Medulla oblongata (tissue), 1 donor: Measurements from ENCODE around the gene DDO.
"Not testable (repeated sequence)": the region's sequence is repeated elsewhere in the genome, so short reads cannot be mapped to it uniquely, and the experiment has no call there.

Source experiments
- DNase-seq: peaks from one replicate; pipeline ENCODE4 v3.0.0-alpha.2; 2015; ENCODE audit errors: extremely low spot score

The DDO gene

DNA sequence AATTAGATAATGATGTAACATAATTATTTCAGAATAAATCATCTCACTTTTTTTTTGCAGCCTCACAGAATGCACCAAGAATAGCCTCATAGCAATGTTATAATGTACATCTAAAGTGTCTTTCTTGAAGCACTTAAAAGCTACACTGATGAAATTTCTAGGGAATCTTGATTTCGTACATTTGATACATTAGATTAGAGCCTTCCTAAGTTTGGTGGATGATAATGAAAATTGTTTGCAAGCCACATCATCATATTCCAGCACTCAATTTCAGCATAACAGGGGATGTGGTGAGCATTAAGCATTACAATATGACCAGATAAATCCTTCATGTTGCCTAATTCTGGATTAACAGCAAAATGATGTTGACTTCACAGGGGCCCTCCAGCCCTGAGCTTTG lies 47.5 kb downstream of the DDO start:
- DNase-seq: no peak

DNA sequence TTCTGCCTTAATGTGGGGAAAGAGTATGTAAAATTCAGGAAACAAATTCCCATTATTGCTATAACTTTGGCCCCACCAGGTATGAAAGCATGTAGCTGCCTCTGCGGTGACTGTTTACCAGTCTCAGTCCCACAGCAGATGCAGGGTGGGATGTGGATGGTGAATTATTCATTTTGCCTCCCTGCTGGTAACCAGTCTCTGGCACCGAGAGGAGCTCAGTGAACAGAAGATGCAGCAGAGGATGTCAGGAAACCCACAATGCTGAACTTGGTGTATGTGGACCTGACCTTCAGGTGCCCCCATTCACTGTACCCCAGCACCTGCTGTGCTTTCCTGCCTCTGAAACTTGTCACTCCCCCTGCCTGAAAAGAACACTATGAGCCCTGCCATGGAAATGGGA lies 48.4 kb downstream of the DDO start:
- DNase-seq: no peak

DNA sequence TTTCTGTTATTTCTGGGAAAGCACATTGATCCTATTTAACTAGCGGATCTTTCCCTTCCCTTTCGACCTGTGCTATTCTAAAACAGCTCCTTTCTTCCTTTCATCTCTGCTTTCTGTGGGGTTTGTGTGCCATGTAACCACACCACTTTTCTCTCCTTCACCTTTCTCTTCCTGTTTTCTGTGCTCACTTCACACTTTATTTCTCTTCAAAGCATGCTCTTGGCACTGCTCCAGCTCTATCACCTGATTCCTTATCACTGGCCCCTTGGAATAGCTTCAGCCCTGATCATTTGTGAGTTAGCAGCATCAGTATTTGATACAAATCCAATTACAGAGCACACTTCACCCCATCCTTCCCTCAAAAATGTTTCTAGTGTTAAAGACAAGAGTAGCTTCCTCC lies 49.1 kb downstream of the DDO start:
- DNase-seq: no peak

DNA sequence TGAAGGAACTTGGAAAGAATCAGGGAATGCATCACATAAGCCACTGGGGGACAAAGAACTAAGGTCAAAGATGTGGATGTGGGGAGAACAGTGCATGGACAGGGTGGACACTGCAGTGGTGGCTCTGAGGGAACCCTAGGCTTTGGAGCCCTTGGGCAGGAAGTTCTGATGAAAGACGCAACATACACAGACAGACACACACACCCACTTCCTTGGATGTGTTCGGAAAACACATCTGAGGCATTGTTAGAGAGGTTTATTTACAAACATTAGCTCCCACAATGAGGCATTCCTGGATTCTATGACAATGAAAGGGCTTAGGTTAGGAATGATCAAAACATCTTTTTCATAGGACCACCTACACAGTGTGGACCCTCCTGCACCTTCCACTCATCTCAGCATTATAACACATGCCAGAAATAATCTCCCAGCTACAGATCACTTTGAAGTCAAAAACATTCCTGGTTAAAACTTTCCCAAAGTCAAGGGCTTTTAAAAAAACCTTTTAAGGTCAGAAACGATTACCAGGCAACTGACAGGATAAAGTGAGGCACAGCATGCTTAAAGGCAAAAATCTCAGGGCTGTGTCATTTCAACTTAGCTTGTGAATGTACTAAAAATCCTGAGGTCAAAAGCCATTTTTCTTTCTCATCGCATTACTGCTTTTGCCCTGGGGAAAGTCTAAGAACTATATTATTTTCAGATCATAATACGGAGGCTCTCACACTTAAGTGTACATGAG lies 50.8 kb downstream of the DDO start:
- DNase-seq: no peak

DNA sequence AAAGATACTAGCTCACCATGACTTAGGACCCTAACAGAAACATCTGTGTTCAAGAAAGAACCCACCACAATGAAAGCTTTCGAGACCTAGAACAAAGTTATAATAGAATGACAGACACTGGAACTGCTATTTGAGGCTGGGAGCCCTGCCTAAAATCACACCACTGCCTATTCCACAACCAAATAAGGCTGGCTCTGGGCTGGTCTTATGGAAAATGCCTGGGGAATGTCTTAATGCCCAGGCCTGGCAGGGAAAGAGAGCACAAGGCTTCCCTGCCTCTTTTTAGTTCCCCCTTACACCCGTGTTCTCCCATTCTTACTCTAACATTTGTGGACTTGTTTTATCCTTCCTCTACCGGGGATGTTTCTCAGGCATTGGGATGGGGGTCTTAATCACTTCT lies 51.6 kb downstream of the DDO start:
- no peak for DNase-seq

DNA sequence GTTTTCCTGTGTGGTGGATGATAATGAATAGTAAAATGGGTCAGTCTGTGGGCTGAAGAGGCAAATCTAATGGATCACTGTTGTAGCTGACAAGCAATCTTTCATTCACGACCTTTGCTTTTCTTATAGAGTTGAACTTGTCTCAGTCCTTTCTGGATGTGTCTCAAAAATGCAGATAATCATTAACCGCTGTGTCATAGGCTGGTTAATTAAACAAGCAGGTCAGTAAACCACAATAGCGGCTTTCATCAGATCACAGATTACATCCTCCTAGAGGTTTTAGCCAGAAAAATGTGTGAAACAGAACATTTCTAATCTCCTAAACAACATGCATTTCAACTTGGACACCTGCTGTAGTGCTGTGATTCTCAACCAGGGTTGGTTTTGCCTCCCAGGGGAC lies 54.7 kb downstream of the DDO start:
- DNase-seq: no peak

DNA sequence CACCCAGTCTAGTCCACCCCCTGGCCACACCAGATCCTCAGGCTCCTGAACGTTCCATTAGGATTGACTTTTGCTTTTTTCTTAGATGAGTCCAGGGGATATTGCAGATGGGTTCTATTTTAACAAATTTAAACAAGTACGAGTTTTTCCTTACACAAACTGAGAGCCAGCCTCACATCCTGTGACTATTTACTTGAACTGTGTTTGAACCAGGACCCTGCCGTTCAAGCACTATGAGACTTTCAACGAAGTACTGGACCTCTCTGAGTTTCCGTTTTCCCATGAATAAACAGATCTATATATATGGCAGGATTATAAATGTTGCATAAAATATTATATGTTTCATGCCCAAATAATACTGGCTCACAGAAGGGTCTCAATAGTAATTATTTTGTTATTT lies 55.8 kb downstream of the DDO start:
- DNase-seq: no peak

DNA sequence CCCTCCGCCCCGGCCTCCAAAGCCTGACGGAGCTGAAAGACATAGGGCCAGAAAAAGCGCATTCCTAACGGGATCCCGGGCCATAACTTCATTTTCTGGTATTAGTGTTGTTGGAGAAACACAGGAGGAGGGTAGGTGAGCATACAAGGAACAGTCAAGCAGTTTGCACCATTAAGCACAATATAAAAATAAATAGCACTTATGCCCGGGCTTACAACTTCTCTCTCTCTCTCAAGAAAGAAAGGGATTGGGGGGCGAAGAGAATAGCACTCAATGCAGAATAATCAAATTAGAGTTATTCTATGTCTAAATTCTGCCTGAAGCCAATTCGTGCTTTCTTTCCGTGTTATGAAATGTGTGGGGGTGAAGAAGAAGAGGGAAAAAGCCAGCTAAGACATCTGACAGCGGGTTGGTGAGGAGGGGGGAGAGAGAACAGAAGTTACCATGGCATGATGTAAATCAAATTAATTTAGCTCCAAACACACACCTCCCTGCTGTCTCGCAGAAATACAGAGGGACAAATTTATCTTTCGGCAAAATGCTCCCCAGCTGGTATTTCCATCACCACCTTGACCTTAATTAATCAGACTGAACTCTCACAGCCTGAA lies 56.7 kb downstream of the DDO start:
- DNase-seq: no peak

DNA sequence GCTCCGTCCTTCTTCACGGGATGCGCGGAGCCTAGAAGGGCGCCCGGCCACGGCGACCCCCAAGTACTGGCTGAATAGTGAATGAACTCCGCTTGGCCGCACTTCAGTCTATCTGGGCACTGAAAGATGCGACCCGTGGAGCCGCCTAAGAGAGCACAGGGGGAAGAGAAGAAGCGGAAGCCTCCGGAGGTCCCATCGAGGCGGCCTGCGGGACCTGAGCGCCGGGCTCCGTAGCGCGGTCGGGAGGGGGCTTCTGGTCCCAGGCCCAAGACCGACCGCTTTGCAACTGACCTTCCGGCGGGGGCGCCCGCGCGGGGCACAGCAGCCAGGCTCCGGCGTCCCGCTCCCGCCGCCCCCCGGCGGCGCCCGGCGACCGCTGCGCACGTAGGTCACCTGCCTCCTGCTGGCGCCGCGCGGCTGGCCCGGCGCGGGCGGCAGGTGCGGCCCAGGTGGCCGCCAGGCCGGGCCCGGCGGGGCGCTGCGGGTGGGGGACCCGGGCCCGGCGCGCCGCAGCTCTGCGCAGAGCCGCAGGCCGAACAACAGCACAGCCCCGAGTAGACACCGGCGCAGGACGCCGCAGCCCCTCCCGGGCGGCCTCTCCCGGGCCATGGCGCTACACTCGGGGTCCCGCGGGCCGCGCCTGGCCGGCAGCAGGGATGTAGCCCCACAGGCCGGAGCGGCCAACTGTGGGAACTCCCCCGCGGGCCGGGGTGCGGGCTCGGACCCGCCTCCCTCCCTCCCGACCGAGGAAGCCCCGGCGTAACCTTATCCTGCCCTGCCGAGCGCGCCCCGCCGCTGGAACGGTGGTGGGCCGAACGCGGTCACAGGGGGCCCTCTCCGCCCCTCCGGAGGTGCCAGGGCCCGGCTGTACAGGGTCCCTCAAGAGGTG lies 57.5 kb downstream of the DDO start, which contains the start of gene METTL24:
TSS of gene METTL24 (minus strand) at position 686 of the 889 bp plus-strand sequence. CDS start at position 609, 77 bp downstream.
- no peak for DNase-seq

DNA sequence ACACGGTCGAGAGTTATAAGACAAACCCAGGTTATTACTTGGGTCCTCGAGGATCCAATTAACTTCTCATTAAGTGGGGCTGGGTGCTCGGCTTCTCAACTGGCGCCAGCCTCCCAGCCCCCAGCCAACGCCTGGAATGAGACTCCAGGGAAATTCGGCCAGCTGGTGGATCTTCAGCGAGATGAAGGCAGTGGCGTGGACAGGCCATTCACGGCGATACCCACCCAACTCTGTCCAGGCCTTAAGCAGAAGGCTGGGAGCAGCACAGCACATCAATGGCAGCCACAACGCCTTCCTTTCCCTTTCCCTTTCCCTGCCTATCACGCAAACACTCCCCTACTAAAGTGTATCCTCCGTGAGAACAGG lies 58.1 kb downstream of the DDO start:
- DNase-seq: no peak

DNA sequence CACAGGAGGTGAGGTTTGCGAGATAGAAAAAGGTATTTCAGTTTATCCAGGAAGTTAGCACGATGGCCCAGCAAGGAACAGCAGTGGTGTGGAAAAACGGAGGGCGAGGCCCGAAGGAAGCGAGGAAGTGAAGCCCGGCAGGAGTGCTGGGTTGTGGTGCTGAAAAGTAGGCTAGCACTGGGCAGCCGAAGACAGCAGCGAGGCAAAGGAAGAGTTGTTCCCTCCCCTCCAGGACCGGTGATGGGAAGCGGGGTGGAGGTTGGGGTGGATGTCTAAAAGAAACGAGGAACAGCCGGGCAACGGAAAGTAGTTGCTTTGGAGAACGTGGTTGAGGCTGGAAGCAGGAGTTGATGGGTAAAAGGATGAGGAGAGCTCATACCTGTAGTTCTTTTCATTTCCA lies 58.6 kb downstream of the DDO start:
- no peak for DNase-seq

DNA sequence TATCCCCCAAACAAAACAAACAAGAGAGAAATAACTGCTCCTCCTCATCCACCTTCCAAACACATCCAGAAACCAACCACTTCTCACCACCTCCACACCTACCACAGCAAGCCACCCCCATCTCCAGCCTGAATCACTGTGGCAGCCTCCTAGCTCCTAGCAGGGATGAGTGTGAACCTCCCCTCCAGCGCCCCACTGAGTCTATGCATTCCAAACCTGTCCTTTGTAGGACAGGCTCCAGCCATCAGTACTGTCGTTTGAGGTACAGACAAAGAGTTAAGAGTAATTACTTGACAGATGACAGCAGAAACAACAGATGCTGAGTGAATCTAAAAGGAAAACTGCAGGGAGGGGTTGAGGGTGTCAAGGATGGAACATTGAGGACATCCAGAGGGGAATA lies 59.6 kb downstream of the DDO start:
- no peak for DNase-seq

DNA sequence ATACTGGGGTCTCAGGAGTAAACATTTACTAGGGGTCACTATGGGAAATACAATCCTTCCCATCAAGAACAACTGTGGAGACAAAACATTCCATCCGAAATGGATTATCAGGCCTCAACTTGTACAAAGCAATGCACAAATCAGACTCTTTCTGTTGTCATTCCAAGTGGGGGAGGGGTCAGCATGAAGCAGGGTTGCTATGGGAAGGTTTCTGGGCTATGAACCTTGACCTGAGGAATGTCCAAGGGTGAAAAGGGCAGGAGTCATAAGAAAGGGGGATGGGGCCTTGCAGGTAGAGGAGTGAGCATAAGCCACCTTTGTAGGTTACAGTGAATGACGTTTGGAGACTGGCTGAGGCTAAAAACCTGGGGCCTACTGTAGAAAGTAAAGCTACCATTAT lies 60.4 kb downstream of the DDO start:
- no peak for DNase-seq

DNA sequence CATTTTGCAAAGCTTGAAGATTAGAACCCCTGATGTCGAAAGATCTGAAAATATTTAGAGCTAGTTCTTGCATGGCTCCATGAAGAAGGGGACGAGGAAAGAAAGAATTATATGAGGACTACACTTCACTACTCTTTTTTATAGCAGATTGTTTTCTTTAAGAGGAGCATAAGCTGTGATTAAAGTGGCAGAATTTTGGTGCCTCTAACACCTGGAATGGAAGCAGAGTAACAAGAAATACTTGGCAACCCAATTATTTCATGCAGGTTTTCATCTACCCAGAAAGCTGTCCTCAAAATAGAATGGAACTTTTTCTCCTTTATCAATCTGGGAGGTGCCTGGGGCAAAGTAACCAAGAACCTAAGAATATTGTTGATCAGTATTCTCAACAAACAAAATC lies 61.2 kb downstream of the DDO start:
- DNase-seq: no peak

DNA sequence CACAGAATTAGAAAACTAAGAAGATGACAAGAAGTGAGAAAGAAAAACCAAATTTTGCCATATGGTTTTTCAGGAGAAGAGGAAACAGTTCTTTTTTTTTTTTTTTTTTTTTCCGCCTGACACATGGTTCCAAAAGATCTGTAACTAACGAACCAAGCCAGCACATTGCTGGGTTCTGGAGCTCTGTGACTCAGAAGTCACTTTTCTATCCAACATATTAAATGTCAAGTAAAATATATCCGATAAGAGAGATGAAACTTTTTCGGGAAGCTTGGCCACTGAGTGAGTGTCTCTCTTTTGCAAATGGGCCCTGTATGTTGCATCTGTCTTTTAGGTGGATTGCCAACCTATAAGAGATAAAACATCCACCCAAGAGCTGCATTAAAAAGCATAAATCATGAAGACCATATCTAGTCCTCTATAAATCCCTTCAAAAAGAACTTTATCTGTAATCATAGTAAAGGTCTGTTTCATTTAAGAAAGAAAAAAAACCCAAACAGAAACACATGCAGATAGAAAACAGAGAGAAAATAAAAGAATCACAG lies 61.8 kb downstream of the DDO start:
- no peak for DNase-seq

DNA sequence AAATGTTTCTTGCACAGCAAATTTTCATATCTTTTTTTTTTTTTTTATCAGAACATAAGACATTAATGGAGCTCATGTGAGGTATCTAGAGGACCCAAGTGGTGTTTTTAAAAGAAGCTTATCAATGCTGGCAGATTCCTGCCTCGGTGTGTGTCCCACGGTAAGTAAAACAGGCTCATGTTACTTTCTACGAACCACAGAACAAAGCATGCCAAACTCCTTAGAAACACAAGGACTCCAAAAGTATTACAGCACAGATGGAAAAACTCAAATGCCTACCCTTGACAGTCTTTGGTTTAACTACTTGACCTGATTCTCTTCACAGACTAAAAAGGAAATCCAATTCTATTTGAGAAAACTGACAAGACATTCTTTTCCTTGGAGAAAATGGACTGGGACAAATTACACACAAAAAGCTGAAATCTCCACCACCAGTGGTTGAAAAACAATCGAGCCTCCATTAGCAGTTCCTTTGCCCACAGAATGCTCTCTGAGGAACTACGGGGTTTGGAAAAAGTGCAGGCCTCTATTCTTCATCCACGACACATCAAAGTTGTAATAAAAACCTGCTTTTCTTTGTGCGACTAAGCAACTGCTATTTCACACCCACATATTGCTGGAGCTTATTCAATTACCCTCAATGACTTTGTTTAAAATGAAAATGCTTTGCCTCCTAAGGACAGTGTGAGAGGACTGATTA lies 62.7 kb downstream of the DDO start:
- DNase-seq: no peak

DNA sequence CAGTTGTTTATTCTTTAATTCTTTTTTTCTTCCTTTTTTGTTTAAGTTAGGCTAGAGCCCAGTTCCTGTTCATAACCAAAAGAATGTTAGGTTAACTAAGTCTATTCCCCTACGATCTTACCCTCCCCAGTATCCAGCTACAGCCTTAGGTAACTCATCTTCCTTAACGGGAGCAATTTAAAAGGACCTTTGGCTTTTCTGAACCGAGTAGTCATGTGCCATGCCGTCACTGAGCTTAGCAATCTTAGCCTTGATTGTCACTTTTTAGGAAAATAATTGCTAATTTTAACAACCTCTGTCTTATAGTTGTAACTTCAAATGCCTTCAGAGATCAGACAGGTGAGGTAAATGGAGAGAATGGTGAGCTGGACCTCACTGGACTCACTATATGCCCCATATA lies 63.4 kb downstream of the DDO start:
- no peak for DNase-seq

DNA sequence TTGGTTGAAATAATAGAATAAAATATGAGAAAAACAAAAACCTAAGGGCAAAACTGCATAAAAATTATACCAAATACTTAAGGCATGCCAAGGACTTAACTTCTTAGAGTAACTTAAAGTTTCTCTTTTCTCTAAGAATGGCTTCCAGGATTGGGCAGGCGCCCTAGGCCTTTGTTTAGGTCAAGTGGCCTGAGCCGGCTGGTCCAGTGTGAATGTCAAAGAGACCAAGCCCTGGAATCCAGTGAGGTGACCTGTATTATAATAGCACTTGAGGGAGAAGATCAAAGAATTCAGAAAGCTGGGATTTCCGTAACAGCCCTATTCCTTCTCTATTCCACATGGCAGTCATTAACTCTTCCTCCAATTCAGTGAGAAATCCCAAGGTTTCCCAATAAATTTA lies 63.8 kb downstream of the DDO start:
- no peak for DNase-seq

DNA sequence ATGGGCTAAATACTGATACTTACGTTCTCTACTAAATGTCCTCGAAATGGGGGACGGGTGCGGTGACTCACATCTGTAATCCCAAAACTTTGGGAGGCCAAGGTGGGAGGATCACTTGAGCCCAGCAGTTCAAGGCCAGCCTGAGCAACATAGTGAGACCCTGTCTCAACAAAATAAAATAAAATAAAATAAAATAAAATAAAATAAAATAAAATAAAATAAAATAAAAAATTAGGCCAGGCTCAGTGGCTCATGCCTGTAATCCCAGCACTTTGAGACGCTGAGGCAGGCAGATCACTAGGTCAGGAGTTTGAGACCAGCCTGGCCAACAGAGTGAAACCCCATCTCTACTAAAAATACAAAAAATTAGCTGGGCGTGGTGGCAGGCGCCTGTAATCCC lies 64.8 kb downstream of the DDO start:
- DNase-seq: not testable (repeated sequence)

DNA sequence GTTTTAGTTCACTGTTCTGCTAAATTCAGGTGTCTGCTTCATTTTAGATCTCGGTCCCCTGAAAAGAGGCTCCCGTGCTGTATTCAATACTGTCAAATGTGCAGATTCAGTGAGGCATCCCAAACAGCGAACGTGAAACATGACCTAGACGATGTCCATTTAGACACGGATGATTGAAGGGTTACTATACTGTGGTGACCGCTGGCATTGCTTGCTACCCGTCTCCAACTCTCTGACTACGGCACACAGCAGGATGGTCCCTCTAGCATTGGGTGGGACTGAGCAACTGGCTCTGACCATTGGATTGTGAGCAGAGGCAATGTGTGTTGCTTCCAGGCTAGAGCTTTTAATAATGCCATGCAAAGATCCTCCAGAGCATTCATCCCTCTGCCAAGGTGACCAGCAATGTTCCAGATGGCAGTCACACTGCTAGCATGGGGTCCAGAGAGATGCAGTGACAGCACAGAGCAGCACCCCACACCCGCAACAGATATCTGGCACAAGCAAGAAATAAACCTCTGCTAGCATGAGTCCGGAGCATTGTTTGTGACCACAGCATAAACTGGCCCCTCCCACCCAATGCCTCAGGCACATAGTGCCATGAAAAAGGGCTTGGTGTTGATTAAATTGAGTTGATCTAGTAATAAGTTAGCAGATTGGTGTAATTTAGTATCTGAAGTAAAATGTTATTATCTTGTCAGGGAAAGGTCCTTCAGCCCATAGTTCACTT lies 66.2 kb downstream of the DDO start:
- no peak for DNase-seq

DNA sequence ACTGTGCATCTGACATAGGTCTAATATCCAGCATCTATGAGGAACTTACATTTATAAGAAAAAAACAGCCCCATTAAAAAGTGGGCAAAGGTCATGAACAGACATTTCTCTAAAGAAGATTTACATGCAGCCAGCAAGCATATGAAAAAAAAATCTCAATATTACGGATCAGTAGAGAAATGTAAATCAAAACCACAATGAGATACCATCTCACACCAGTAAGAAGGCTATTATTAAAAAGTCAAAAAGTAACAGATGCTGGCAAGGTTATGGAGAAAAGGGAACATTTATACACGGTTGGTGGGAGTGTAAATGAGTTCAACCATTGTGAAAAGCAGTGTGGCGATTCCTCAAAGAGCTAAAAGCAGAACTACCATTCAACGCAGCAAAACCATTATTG lies 70.3 kb downstream of the DDO start:
- DNase-seq: no peak
